HG02885 (cell line): ENCODE measurements around the gene PAX8.

Experiments
- ATAC-seq: cut with Tn5 transposase; IDR thresholded peaks from one replicate; pipeline ENCODE4 v1.9.1; 2021; ENCODE audit warnings: mild to moderate bottlenecking; ENCODE audit not compliant: unreplicated experiment, poor library complexity

PAX8 gene

GRCh38 chr2:113272477-113272876, 6.2 kb downstream of the PAX8 start:
- no peak for ATAC-seq

- no peak for ATAC-seq
Observed at GRCh38 chr2:113268621-113269360, 9.9 kb downstream of the PAX8 start.

GRCh38 chr2:113266431-113266830, 12.3 kb downstream of the PAX8 start:
- no peak for ATAC-seq

GRCh38 chr2:113264713-113265403, 13.9 kb downstream of the PAX8 start:
- no peak for ATAC-seq

- no peak for ATAC-seq
Observed at GRCh38 chr2:113263546-113263945, 15.2 kb downstream of the PAX8 start.

- ATAC-seq = no peak
Observed at GRCh38 chr2:113260991-113261390, 17.7 kb downstream of the PAX8 start.

GRCh38 chr2:113258471-113259147, 20.1 kb downstream of the PAX8 start:
- no peak for ATAC-seq

- ATAC-seq = no peak
Observed at GRCh38 chr2:113257516-113258264, 21.0 kb downstream of the PAX8 start.

GRCh38 chr2:113255140-113256070, 23.3 kb downstream of the PAX8 start:
- no peak for ATAC-seq

GRCh38 chr2:113253453-113253852, 25.3 kb downstream of the PAX8 start:
- no peak for ATAC-seq

GRCh38 chr2:113252047-113252590, 26.6 kb downstream of the PAX8 start:
- no peak for ATAC-seq

- ATAC-seq = no peak
Observed at GRCh38 chr2:113251118-113251517, 27.6 kb downstream of the PAX8 start.

GRCh38 chr2:113248997-113249770, 29.5 kb downstream of the PAX8 start:
- peak; percentile 68 for ATAC-seq

- ATAC-seq = no peak
Observed at GRCh38 chr2:113246606-113247005, 32.1 kb downstream of the PAX8 start.

GRCh38 chr2:113245276-113245711, 33.4 kb downstream of the PAX8 start:
- ATAC-seq = no peak

- ATAC-seq = no peak
Observed at GRCh38 chr2:113242327-113242726, 36.4 kb downstream of the PAX8 start.

GRCh38 chr2:113240915-113241911, 37.5 kb downstream of the PAX8 start:
- no peak for ATAC-seq
